A549 (cell line): ENCODE results near the gene KCNH3.

Experiments used
- CTCF ChIP-seq: fragments of >200 bp; sonication (Bioruptor Twin); formaldehyde crosslinking; IDR thresholded peaks from 3 replicates; pipeline ENCODE4 v1.5.1; 2016
- EP300 ChIP-seq, 2 experiments: fragments of >200 bp; sonication (Bioruptor Twin); formaldehyde crosslinking; IDR thresholded peaks; 2 replicates in 1 of 2; 3 replicates in 1 of 2; pipeline ENCODE4 v1.6.1; 2016 to 2017
- FOSL2 ChIP-seq, 2 experiments: fragments of 450-650 bp in 1 of 2; fragments of >200 bp in 1 of 2; sonication (Bioruptor Twin) in 1 of 2; formaldehyde crosslinking; IDR thresholded peaks; 2 replicates each; pipeline versions ENCODE4 v1.5.0 to v1.6.1; 2016 to 2020; ENCODE audit warnings: mild to moderate bottlenecking in 1 of 2, moderate library complexity in 1 of 2
- HMGXB4 ChIP-seq: fragments of 250-450 bp; sonication (Bioruptor Pico); IDR thresholded peaks from 2 replicates; pipeline ENCODE4 v1.5.0; 2021; ENCODE audit warnings: mild to moderate bottlenecking, moderate library complexity, borderline replicate concordance
- JUN ChIP-seq, 2 experiments: fragments of >200 bp; sonication (Bioruptor Twin); formaldehyde crosslinking; IDR thresholded peaks; 2 replicates in 1 of 2; 3 replicates in 1 of 2; pipeline ENCODE4 v1.6.1; 2016 to 2017
- MAX ChIP-seq: IDR thresholded peaks from 2 replicates; pipeline ENCODE4 v1.6.1; 2012
- MYC ChIP-seq: IDR thresholded peaks from 2 replicates; pipeline ENCODE4 v1.6.1; 2012; ENCODE audit warnings: mild to moderate bottlenecking, inconsistent platforms, low read length, improper control_type of control experiment, borderline replicate concordance
- POLR2A ChIP-seq: IDR thresholded peaks from 2 replicates; pipeline ENCODE4 v1.6.1; 2012; ENCODE audit warnings: mild to moderate bottlenecking, low read length
- POLR2AphosphoS2 ChIP-seq: conservative IDR thresholded peaks from 2 replicates; pipeline ENCODE4 v1.6.1; 2012; ENCODE audit warnings: low read length, improper control_type of control experiment, inconsistent platforms
- RAD21 ChIP-seq, 2 experiments: fragments of >200 bp in 1 of 2; sonication (Bioruptor Twin) in 1 of 2; formaldehyde crosslinking in 1 of 2; IDR thresholded peaks in 1 of 2; conservative IDR thresholded peaks in 1 of 2; 2 replicates in 1 of 2; 3 replicates in 1 of 2; pipeline ENCODE4 v1.6.1; 2012 to 2018; ENCODE audit warnings: inconsistent platforms in 1 of 2
- RCOR1 ChIP-seq: fragments of 150-350 bp; IDR thresholded peaks from 2 replicates; pipeline ENCODE4 v1.6.1; 2014; ENCODE audit warnings: antibody characterized with exemption, low read length, low read depth
- ZNF302 ChIP-seq: fragments of 250-450 bp; sonication (Bioruptor Pico); IDR thresholded peaks from 2 replicates; pipeline ENCODE4 v1.9.0; 2021; ENCODE audit warnings: inconsistent platforms, mild to moderate bottlenecking, moderate library complexity

GRCh38 chr12:49587174-49587908, 48.5 kb downstream of the KCNH3 start:
- TF ChIP-seq CTCF (no peak), EP300 (IDR thresholded peaks at IDR 0.05) (no peak), JUN (IDR thresholded peaks at IDR 0.05) (no peak), POLR2A (no peak), POLR2AphosphoS2 (no peak), RAD21 (conservative IDR thresholded peaks at IDR 0.05 in 1 of 2, IDR thresholded peaks at IDR 0.05 in 1 of 2) (no peak), FOSL2 (IDR thresholded peaks at IDR 0.05) (no peak), FOSL2 (CRISPR knock-in tag; IDR thresholded peaks at IDR 0.05) (no peak), MYC (no peak), HMGXB4 (CRISPR knock-in tag) (no peak), MAX (no peak), RCOR1 (no peak), ZNF302 (CRISPR knock-in tag) (no peak)
